H1 (cell line): ENCODE measurements around the gene ZBTB20.

ENCODE experiments used
- BRCA1 ChIP-seq: IDR thresholded peaks from 2 replicates; pipeline ENCODE4 v1.6.1; 2012; ENCODE audit warnings: low read depth, low read length, improper control_type of control experiment
- TF ChIP-seq, protein P1 (sequence below), 3 experiments: IDR thresholded peaks; 1 replicate in 2 of 3; 2 replicates in 1 of 3; pipeline versions ENCODE4 v1.5.1 to v1.6.1; 2011; ENCODE audit warnings: low read length in 3 of 3, mild to moderate bottlenecking in 3 of 3, inconsistent platforms in 2 of 3, low read depth in 1 of 3, moderate library complexity in 1 of 3; ENCODE audit not compliant: insufficient read depth in 1 of 3; ENCODE audit errors: control extremely low read depth in 1 of 3

DNA sequence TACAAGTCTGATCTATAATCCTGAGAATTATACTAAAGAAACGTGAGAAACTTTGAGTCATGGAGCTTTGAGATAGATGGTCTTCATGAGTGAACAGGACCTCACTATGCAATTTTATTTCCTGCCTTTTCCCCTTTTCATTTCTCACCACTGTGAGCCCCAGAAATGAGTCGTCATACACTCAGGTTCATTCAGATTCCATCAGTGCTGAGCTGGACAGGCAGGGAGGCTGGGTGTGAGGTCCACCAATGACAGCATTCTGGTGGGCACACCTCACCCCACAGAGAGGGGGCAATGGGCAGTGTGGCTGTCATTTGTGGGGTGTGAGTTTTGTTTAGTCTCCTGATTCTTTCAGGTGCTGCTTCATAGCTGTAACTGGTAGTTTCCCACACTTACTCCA is 836.4 kb downstream of the ZBTB20 start:
- TF ChIP-seq, protein P1, sequence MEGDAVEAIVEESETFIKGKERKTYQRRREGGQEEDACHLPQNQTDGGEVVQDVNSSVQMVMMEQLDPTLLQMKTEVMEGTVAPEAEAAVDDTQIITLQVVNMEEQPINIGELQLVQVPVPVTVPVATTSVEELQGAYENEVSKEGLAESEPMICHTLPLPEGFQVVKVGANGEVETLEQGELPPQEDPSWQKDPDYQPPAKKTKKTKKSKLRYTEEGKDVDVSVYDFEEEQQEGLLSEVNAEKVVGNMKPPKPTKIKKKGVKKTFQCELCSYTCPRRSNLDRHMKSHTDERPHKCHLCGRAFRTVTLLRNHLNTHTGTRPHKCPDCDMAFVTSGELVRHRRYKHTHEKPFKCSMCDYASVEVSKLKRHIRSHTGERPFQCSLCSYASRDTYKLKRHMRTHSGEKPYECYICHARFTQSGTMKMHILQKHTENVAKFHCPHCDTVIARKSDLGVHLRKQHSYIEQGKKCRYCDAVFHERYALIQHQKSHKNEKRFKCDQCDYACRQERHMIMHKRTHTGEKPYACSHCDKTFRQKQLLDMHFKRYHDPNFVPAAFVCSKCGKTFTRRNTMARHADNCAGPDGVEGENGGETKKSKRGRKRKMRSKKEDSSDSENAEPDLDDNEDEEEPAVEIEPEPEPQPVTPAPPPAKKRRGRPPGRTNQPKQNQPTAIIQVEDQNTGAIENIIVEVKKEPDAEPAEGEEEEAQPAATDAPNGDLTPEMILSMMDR (IDR thresholded peaks at IDR 0.05; ENCODE audit: control extremely low read depth in 1 of 3, insufficient read depth in 1 of 3, low read depth in 1 of 3, low read length in 3 of 3): no peak
- no peak for TF ChIP-seq BRCA1
